Left lobe of liver (tissue), 2 donors: ENCODE measurements around the gene SND1. TPM values are rescaled to one million over a fixed set of nuclear protein-coding genes. Genes with fewer than 3 reads are reported as not detected.
"Not testable (repeated sequence)": the region's sequence is repeated elsewhere in the genome, so short reads cannot be mapped to it uniquely, and the experiment has no call there.

Experiments used
- ATAC-seq: fragments of 200-7000 bp; cut with Tn5 transposase; one replicate; pipeline ENCODE4 v1.9.1; 2020; ENCODE audit warnings: mild to moderate bottlenecking, moderate library complexity
- DNase-seq: peaks from one replicate; pipeline ENCODE4 v3.0.0-alpha.2; 2020; ENCODE audit warnings: low spot score
- total RNA-seq: library from RNA; stranded (reverse); gene quantifications from one replicate; pipeline ENCODE4 v1.2.1, GENCODE V29; 2021
- donor health status: DM: no; HTN: no; CAD: no; lungs with moderate emphysema.
- donor health status: DM: no; HTN: yes; CAD: no.

Gene SND1
- total RNA-seq, 1 donor from 2014 or later = 152 TPM

DNA sequence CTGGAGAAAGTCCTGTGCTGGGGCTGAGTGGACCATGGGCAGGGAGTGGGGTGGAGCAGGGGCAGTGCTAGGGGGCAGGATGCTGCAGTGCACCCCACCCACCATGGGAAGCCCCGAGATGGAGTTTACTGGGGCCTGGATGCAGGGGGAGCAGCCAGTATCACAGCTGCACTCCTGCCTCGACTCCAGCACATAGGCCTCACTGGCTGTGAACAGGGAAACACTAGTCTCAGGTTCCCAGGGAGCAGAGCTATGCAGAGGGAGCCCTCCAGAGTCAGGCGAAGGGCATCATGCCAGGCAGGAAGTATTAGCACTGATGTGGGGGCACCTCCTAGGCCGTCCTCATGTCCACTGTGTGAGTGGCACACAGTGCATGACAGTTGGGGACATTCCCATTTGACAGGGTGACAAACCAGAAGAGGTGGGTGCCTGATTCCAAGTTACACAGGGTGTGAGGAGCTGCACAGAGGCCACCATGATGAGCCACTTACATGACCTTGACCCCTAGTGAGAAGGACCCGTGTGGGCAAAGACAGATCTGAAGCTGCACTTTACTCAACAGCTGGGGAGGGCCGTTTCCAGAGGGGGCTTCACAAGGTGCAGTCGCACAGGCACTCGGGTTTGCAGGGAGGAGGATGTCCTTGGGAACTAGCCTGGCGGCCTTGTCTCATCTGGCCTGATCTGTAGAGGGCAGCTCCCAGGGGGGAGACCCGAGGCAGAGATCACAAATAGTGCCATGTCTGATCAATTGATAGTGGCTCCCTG lies 449.1 kb downstream of the SND1 start:
- DNase-seq (no peak), ATAC-seq (peak; percentile 4)

GRCh38 chr7:128102490-128103291 lies 450.7 kb downstream of the SND1 start:
- peak; percentile 7 for ATAC-seq

GRCh38 chr7:128103498-128104107 lies 451.6 kb downstream of the SND1 start:
- DNase-seq (no peak), ATAC-seq (peak; percentile 31)

More at GRCh38 chr7:128102490-128103291, 450.7 kb downstream of the SND1 start:
- no peak for DNase-seq

DNA sequence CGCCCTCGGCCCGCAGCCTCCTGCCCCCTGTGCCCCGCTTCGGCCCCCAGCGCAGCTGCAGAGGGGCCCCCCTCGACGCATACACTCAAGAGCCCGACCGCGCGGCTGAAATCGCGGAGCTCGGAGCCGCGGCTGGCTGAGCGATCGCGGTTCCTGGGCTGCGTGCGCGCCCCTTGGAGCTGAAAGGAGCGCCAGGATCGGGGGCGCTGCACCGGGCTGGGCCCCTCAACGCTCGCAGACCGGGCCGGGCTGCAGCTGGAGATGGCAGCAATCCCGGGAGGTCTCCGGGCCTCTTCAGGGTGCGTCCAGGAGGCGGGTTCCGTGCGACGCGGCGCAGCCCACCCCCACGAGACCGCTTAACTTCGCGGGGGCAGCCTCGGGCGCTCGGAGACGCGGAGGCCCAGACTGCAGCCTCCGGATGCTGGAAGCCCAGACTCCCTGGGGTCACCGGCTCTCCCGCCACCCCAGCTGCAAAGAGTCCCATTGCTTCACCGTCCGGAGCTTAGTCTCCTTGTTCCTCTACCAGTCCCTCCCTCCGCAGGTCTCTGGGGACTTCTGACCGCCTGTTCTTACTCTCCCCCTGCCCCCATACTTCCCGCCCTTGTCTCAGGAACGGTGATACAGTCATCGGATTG lies 452.2 kb downstream of the SND1 start:
- DNase-seq (no peak), ATAC-seq (peak; percentile 6)

- ATAC-seq (no peak), DNase-seq (no peak)
Measured at GRCh38 chr7:128105228-128106022, 453.4 kb downstream of the SND1 start.

- DNase-seq = no peak
Measured at GRCh38 chr7:128106821-128107220, 454.8 kb downstream of the SND1 start.

DNA sequence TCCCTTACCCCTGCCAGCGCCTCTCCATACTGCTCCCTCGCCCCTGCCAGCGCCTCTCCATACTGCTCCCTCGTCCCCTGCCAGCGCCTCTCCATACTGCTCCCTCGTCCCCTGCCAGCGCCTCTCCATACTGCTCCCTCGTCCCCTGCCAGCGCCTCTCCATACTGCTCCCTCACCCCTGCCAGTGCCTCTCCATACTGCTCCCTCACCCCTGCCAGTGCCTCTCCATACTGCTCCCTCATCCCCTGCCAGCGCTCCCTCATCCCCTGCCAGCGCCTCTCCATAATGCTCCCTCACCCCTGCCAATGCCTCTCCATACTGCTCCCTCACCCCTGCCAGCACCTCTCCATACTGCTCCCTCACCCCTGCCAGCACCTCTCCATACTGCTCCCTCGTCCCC lies 455.5 kb downstream of the SND1 start:
- DNase-seq, ATAC-seq: not testable (repeated sequence)

More at GRCh38 chr7:128106821-128107220, 454.8 kb downstream of the SND1 start:
- ATAC-seq = no peak

- DNase-seq (peak; percentile 24), ATAC-seq (no peak)
Measured at GRCh38 chr7:128108129-128108528, 456.1 kb downstream of the SND1 start.

- DNase-seq (peak; percentile 35), ATAC-seq (peak; percentile 51)
Measured at GRCh38 chr7:128108641-128109423, 456.8 kb downstream of the SND1 start.

GRCh38 chr7:128109424-128109969 lies 457.5 kb downstream of the SND1 start:
- not testable (repeated sequence) for ATAC-seq
- DNase-seq = peak; percentile 33

- no peak for ATAC-seq
- no peak for DNase-seq
Measured at GRCh38 chr7:128110641-128111364, 458.8 kb downstream of the SND1 start.

DNA sequence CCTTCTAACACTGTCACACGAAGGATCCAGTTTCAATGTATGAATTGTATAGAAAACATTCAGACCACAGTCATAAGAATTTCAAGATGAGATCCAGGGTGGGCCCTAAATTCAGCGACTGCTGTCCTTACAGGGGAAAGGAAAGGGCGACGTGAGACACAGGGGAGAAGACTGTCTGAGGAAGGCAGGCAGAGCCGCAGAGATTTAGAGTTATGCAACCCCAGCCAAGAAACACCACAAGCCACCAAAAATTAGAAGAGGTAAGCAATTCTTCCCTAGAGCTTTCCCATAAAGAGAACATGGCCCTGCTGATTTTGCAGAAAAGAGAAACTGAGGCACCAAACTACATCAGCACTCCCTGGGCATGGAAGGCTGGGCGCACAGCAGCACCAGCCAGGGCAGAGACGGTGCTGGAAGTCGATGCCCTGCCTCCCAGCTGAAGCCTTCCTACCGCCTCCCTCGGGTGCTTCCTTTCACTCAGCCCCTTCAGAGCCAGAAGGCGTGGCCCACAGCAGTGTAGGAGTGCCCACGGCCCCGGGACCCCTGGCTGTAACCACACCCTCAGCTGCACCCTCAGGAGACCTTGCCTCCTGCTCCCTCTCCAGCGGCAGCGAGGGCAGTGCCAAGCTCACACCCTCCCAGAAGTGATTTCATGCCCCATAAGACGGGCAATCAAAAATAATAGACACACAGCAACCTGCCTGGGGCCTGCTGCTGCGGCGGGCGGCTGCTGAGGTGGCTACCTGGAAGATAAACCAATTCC lies 460.2 kb downstream of the SND1 start:
- DNase-seq (peak; percentile 32), ATAC-seq (no peak)

GRCh38 chr7:128112781-128113221 lies 460.8 kb downstream of the SND1 start:
- ATAC-seq = no peak
- peak; percentile 34 for DNase-seq

DNA sequence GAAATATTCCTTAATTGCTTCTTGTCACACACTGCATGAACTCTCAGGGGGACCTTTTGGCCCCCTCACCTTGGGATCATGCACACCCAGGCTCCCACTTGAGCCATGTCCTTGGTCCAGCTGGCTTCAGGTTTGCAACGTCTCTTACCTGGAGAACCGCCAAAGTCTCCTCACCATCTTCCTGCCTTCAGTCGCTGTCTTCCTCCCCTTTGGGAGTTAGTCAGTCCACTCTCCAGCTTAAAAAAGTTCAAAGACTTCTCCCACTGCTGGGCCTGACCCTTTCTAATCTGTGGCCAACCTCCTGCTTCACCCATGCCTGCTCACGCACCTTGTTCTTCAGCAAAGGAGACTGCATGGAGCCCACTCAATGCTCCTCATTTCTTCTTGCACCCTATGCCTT lies 461.8 kb downstream of the SND1 start:
- DNase-seq (peak; percentile 29), ATAC-seq (no peak)

GRCh38 chr7:128114806-128115205 lies 462.8 kb downstream of the SND1 start:
- DNase-seq (peak; percentile 33), ATAC-seq (no peak)

DNA sequence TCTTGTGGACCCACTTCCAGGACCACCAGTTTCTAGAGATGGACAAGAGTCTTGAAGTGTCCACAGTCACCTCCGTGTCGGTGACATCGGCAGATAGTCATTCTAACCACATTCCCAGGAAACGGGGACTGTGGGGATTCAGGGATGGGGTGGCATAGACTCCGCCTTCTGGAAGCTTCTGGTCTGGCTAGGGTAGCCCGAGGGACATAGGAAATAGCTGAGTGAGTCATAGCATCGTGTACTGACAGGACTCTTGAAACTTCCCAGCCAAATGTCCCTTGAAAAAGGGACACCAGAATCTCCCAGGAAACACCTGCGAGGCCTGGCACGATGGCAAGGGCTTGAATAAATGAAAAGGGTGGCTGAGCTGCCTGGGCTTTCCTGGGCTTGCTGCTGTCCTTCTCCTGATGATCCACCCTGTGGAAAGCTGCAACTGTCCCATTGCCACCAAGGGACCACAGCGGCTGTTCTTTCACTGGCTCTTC lies 463.4 kb downstream of the SND1 start:
- no peak for DNase-seq
- no peak for ATAC-seq
